Measurements from ENCODE around the gene SLC26A1.
A peak's percentile ranks its signal among the peaks of the same experiment; 100 is the strongest.

Gene SLC26A1

DNA sequence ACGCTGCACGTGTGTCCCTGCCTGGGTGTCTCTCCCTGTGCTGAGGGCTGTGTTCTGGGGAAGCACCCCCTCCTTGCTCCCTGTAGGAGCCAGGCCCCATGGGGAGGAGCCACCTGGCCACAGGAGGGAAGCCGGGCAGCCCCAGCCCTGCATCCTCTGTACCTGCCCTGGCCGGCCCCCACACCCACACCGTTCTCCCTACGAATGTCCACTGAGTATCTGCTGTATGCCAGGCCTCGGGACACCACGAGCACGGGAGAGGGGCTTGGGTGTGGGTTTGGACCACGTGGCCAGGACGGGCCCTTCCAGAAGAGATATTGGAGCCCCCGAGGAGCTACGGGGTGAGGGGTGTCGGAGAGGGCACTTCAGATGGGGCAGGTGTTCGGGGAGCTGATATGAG is 24.5 kb upstream of the SLC26A1 start:
- Histone ChIP-seq H3K9ac (ENCODE audit: low read length) (no peak overlapping the region), H4K8ac (ENCODE audit: low read length) (no peak overlapping the region), H2BK5ac (ENCODE audit: low read depth, low read length, poor library complexity, severe bottlenecking) (no peak overlapping the region), H3K23ac (ENCODE audit: low read length in 2 of 2) (no peak overlapping the region), H3K4ac (ENCODE audit: low read depth in 1 of 2, low read length in 2 of 2) (no peak overlapping the region), H2BK120ac (ENCODE audit: low read depth, low read length) (no peak overlapping the region), H2BK15ac (ENCODE audit: low read depth, poor library complexity, severe bottlenecking) (no peak overlapping the region), H3K4me1 (ENCODE audit: control insufficient read depth, insufficient read depth, low read depth, low read length) (peaks cover 66% of the 10 kb centered on the region), H3K14ac (ENCODE audit: low read length in 2 of 2) (no peak overlapping the region), H3K4me2 (ENCODE audit: low read length, poor library complexity, severe bottlenecking) (no peak overlapping the region), H3K4me3 (ENCODE audit: insufficient read depth in 1 of 2, low read depth in 1 of 2, low read length in 2 of 2) (no peak overlapping the region), H2AK5ac (ENCODE audit: low read length, severe bottlenecking) (no peak overlapping the region), H3K9me3 (ENCODE audit: control insufficient read depth, low read length) (no peaks in the 10 kb centered on the region), H2AFZ (ENCODE audit: low read depth, low read length) (no peak overlapping the region), H3K27me3 (ENCODE audit: control insufficient read depth in 1 of 2, insufficient read depth in 1 of 2, low read length in 2 of 2) (no peaks in the 10 kb centered on the region), H3K36me3 (ENCODE audit: control insufficient read depth in 1 of 2, insufficient read depth in 2 of 2, low read depth in 1 of 2, low read length in 2 of 2) (peaks cover 3 to 65% of the 10 kb centered on the region in 2 experiments), H4K91ac (ENCODE audit: low read length) (no peak overlapping the region), H2BK12ac (ENCODE audit: low read length in 2 of 2) (no peak overlapping the region), H3K79me1 (replicated peaks; ENCODE audit: low read length, poor library complexity, severe bottlenecking) (peaks cover 70% of the 10 kb centered on the region), H3K18ac (ENCODE audit: low read depth in 1 of 2, low read length in 2 of 2) (no peak overlapping the region), H3K27ac (ENCODE audit: low read length, poor library complexity, severe bottlenecking) (no peak overlapping the region)
- no peak for DNase-seq
- WGBS, result 84% methylated on average over 11 of the region's 15 CpGs

GRCh38 chr4:1017211-1017610 is 24.0 kb upstream of the SLC26A1 start:
- peaks cover 3 to 65% of the 10 kb centered on the region in 2 experiments for H3K36me3 ChIP-seq (ENCODE audit: control insufficient read depth in 1 of 2, insufficient read depth in 2 of 2, low read depth in 1 of 2, low read length in 2 of 2)
- no peaks in the 10 kb centered on the region for H3K9me3 ChIP-seq (ENCODE audit: control insufficient read depth, low read length)
- H2BK12ac ChIP-seq (ENCODE audit: low read length in 2 of 2), result no peak overlapping the region
- H3K4me3 ChIP-seq (ENCODE audit: insufficient read depth in 1 of 2, low read depth in 1 of 2, low read length in 2 of 2), result no peak overlapping the region
- no peak overlapping the region for H2BK15ac ChIP-seq (ENCODE audit: low read depth, poor library complexity, severe bottlenecking)
- no peak overlapping the region for H4K91ac ChIP-seq (ENCODE audit: low read length)
- H3K79me1 ChIP-seq (replicated peaks; ENCODE audit: low read length, poor library complexity, severe bottlenecking), result peaks cover 70% of the 10 kb centered on the region
- H3K4me1 ChIP-seq (ENCODE audit: control insufficient read depth, insufficient read depth, low read depth, low read length), result peaks cover 71% of the 10 kb centered on the region
- no peak overlapping the region for H2AK5ac ChIP-seq (ENCODE audit: low read length, severe bottlenecking)
- no peak overlapping the region for H3K27ac ChIP-seq (ENCODE audit: low read length, poor library complexity, severe bottlenecking)
- H3K14ac ChIP-seq (ENCODE audit: low read length in 2 of 2), result no peak overlapping the region
- no peak overlapping the region for H2BK120ac ChIP-seq (ENCODE audit: low read depth, low read length)
- no peak overlapping the region for H2BK5ac ChIP-seq (ENCODE audit: low read depth, low read length, poor library complexity, severe bottlenecking)
- H4K8ac ChIP-seq (ENCODE audit: low read length), result no peak overlapping the region
- 94% methylated on average over 16 of the region's 16 CpGs for WGBS
- no peak overlapping the region for H2AFZ ChIP-seq (ENCODE audit: low read depth, low read length)
- H3K27me3 ChIP-seq (ENCODE audit: control insufficient read depth in 1 of 2, insufficient read depth in 1 of 2, low read length in 2 of 2), result no peaks in the 10 kb centered on the region
- no peak overlapping the region for H3K18ac ChIP-seq (ENCODE audit: low read depth in 1 of 2, low read length in 2 of 2)
- no peak overlapping the region for H3K4ac ChIP-seq (ENCODE audit: low read depth in 1 of 2, low read length in 2 of 2)
- H3K23ac ChIP-seq (ENCODE audit: low read length in 2 of 2), result no peak overlapping the region
- H3K9ac ChIP-seq (ENCODE audit: low read length), result no peak overlapping the region
- no peak for DNase-seq
- no peak overlapping the region for H3K4me2 ChIP-seq (ENCODE audit: low read length, poor library complexity, severe bottlenecking)

DNA sequence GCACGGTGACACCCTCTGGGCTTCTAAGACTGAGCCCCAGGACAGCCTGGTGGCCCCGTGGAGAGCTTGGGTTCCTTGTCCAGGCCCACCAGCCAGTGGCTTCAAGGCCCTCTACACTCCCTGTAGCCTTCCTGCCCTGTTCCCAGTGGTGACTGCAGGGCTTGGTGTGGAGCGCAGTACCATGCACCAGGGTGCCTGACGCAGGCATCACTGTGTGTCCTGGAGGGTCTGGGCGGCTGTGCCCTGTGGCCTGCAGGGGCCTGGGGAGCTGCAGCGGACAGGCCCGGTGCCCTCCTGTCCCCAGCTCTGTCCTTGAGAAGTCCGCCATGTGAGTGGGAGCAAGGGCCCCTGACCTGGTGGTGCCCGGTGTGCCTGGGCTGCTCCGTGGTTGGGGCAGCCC is 22.5 kb upstream of the SLC26A1 start:
- Histone ChIP-seq H4K91ac (ENCODE audit: low read length) (no peak overlapping the region), H2AK5ac (ENCODE audit: low read length, severe bottlenecking) (no peak overlapping the region), H4K8ac (ENCODE audit: low read length) (no peak overlapping the region), H3K9me3 (ENCODE audit: control insufficient read depth, low read length) (no peaks in the 10 kb centered on the region), H2BK15ac (ENCODE audit: low read depth, poor library complexity, severe bottlenecking) (no peak overlapping the region), H3K14ac (ENCODE audit: low read length in 2 of 2) (no peak overlapping the region), H3K9ac (ENCODE audit: low read length) (no peak overlapping the region), H3K79me1 (replicated peaks; ENCODE audit: low read length, poor library complexity, severe bottlenecking) (peaks cover 60% of the 10 kb centered on the region), H3K18ac (ENCODE audit: low read depth in 1 of 2, low read length in 2 of 2) (no peak overlapping the region), H3K23ac (ENCODE audit: low read length in 2 of 2) (no peak overlapping the region), H3K4me3 (ENCODE audit: insufficient read depth in 1 of 2, low read depth in 1 of 2, low read length in 2 of 2) (no peak overlapping the region), H3K4me2 (ENCODE audit: low read length, poor library complexity, severe bottlenecking) (no peak overlapping the region), H2BK120ac (ENCODE audit: low read depth, low read length) (no peak overlapping the region), H2BK12ac (ENCODE audit: low read length in 2 of 2) (no peak overlapping the region), H2AFZ (ENCODE audit: low read depth, low read length) (no peak overlapping the region), H3K4ac (ENCODE audit: low read depth in 1 of 2, low read length in 2 of 2) (no peak overlapping the region), H3K27ac (ENCODE audit: low read length, poor library complexity, severe bottlenecking) (no peak overlapping the region), H3K36me3 (ENCODE audit: control insufficient read depth in 1 of 2, insufficient read depth in 2 of 2, low read depth in 1 of 2, low read length in 2 of 2) (peaks cover 3 to 61% of the 10 kb centered on the region in 2 experiments), H3K4me1 (ENCODE audit: control insufficient read depth, insufficient read depth, low read depth, low read length) (peaks cover 70% of the 10 kb centered on the region), H2BK5ac (ENCODE audit: low read depth, low read length, poor library complexity, severe bottlenecking) (no peak overlapping the region), H3K27me3 (ENCODE audit: control insufficient read depth in 1 of 2, insufficient read depth in 1 of 2, low read length in 2 of 2) (no peaks in the 10 kb centered on the region)
- DNase-seq, result no peak
- 97% methylated on average over 10 of the region's 10 CpGs for WGBS

GRCh38 chr4:1015179-1015578 is 22.0 kb upstream of the SLC26A1 start:
- 94% methylated on average over 8 of the region's 8 CpGs for WGBS
- H3K36me3 ChIP-seq (ENCODE audit: control insufficient read depth in 1 of 2, insufficient read depth in 2 of 2, low read depth in 1 of 2, low read length in 2 of 2), result peaks cover 3 to 59% of the 10 kb centered on the region in 2 experiments
- H2BK12ac ChIP-seq (ENCODE audit: low read length in 2 of 2), result no peak overlapping the region
- no peak overlapping the region for H3K18ac ChIP-seq (ENCODE audit: low read depth in 1 of 2, low read length in 2 of 2)
- H3K4ac ChIP-seq (ENCODE audit: low read depth in 1 of 2, low read length in 2 of 2), result no peak overlapping the region
- no peak overlapping the region for H3K23ac ChIP-seq (ENCODE audit: low read length in 2 of 2)
- H2AFZ ChIP-seq (ENCODE audit: low read depth, low read length), result no peak overlapping the region
- H2BK5ac ChIP-seq (ENCODE audit: low read depth, low read length, poor library complexity, severe bottlenecking), result no peak overlapping the region
- H3K4me1 ChIP-seq (ENCODE audit: control insufficient read depth, insufficient read depth, low read depth, low read length), result peaks cover 73% of the 10 kb centered on the region
- no peak overlapping the region for H2AK5ac ChIP-seq (ENCODE audit: low read length, severe bottlenecking)
- H3K79me1 ChIP-seq (replicated peaks; ENCODE audit: low read length, poor library complexity, severe bottlenecking), result peaks cover 59% of the 10 kb centered on the region
- H4K8ac ChIP-seq (ENCODE audit: low read length), result peak overlapping the region; percentile 42
- no peak for DNase-seq
- H3K9ac ChIP-seq (ENCODE audit: low read length), result no peak overlapping the region
- H3K4me3 ChIP-seq (ENCODE audit: insufficient read depth in 1 of 2, low read depth in 1 of 2, low read length in 2 of 2), result no peak overlapping the region
- H3K14ac ChIP-seq (ENCODE audit: low read length in 2 of 2), result no peak overlapping the region
- no peak overlapping the region for H3K4me2 ChIP-seq (ENCODE audit: low read length, poor library complexity, severe bottlenecking)
- no peak overlapping the region for H3K27ac ChIP-seq (ENCODE audit: low read length, poor library complexity, severe bottlenecking)
- no peak overlapping the region for H2BK15ac ChIP-seq (ENCODE audit: low read depth, poor library complexity, severe bottlenecking)
- no peaks in the 10 kb centered on the region for H3K27me3 ChIP-seq (ENCODE audit: control insufficient read depth in 1 of 2, insufficient read depth in 1 of 2, low read length in 2 of 2)
- H4K91ac ChIP-seq (ENCODE audit: low read length), result no peak overlapping the region
- H3K9me3 ChIP-seq (ENCODE audit: control insufficient read depth, low read length), result no peaks in the 10 kb centered on the region
- H2BK120ac ChIP-seq (ENCODE audit: low read depth, low read length), result no peak overlapping the region

Measured in mesenchymal stem cell (in vitro differentiated cells and primary cell).